BE2C (cell line): ENCODE measurements around the gene HABP2.

Source experiments
- DNase-seq: peaks from one replicate; pipeline ENCODE4 v3.0.0-alpha.2; 2020
- H3K27me3 ChIP-seq: fragments of 250-450 bp; sonication (Bioruptor Pico); 2 replicates; pipeline ENCODE4 v1.5.1; 2020; ENCODE audit warnings: mild to moderate bottlenecking
- H3K36me3 ChIP-seq: fragments of 250-450 bp; sonication (Bioruptor Pico); 2 replicates; pipeline ENCODE4 v1.5.1; 2020; ENCODE audit warnings: mild to moderate bottlenecking
- H3K4me1 ChIP-seq: fragments of 250-450 bp; sonication (Bioruptor Pico); 2 replicates; pipeline ENCODE4 v1.5.1; 2020
- H3K4me3 ChIP-seq: 2 replicates; pipeline ENCODE4 v1.5.1; 2011; ENCODE audit warnings: low read depth, low read length
- H3K9me3 ChIP-seq: fragments of 250-450 bp; sonication (Bioruptor Pico); 2 replicates; pipeline ENCODE4 v1.5.1; 2020
- CTCF ChIP-seq: IDR thresholded peaks from 2 replicates; pipeline ENCODE4 v1.5.1; 2012; ENCODE audit warnings: mild to moderate bottlenecking, low read depth, low read length

HABP2 gene

GRCh38 chr10:113630929-113631533 is 78.2 kb downstream of the HABP2 start:
- H3K27me3 ChIP-seq: no peaks in the 10 kb centered on the region
- H3K36me3 ChIP-seq: no peaks in the 10 kb centered on the region
- H3K4me3 ChIP-seq: no peak overlapping the region
- no peak for DNase-seq
- no peaks in the 10 kb centered on the region for H3K9me3 ChIP-seq
- H3K4me1 ChIP-seq: no peaks in the 10 kb centered on the region
- TF ChIP-seq CTCF: no peak

- no peak for DNase-seq
Measured at GRCh38 chr10:113631684-113632367, 79.0 kb downstream of the HABP2 start.

More at GRCh38 chr10:113631684-113632367, 79.0 kb downstream of the HABP2 start:
- Histone ChIP-seq H3K36me3 (no peaks in the 10 kb centered on the region), H3K9me3 (no peaks in the 10 kb centered on the region), H3K4me3 (no peak overlapping the region), H3K4me1 (no peaks in the 10 kb centered on the region), H3K27me3 (no peaks in the 10 kb centered on the region)
- no peak for TF ChIP-seq CTCF
